Thyroid gland (tissue), 4 donors: ENCODE data around the gene TRAPPC2L.

Source experiments
- CTCF ChIP-seq, 6 experiments: fragments of 200-600 bp in 3 of 6; fragments of 450-650 bp in 3 of 6; sonication (generic) in 3 of 6; IDR thresholded peaks; one replicate each; pipeline ENCODE4 v1.5.1; 2016 to 2019; ENCODE audit warnings: antibody characterized with exemption in 6 of 6, mild to moderate bottlenecking in 2 of 6, inconsistent platforms in 1 of 6, moderate library complexity in 1 of 6
- POLR2A ChIP-seq, 2 donors: fragments of 450-650 bp; IDR thresholded peaks; one replicate each; pipeline ENCODE4 v1.6.1; 2017; ENCODE audit warnings: antibody characterized with exemption in 2 of 2, mild to moderate bottlenecking in 2 of 2, moderate library complexity in 1 of 2

- TF ChIP-seq CTCF (IDR thresholded peaks at IDR 0.05), result peak in 1 of 6 experiments; percentile 6
- TF ChIP-seq POLR2A (IDR thresholded peaks at IDR 0.05), result no peak
These were observed 30.1 kb downstream of the TRAPPC2L start for GRCh38 chr16:88886845-88887521.
